ENCODE measurements around the gene ACADS.
A peak's percentile ranks its signal among the peaks of the same experiment; 100 is the strongest.

Gene ACADS

GRCh38 chr12:120761519-120761934 lies 35.9 kb downstream of the ACADS start:
- H3K79me2 ChIP-seq (ENCODE audit: control insufficient read depth, insufficient read depth, low read length, poor library complexity): peaks cover 1% of the 10 kb centered on the region
- no peak overlapping the region for H2BK12ac ChIP-seq (ENCODE audit: low read length)
- no peak overlapping the region for H3K18ac ChIP-seq (ENCODE audit: low read length)
- H3K4me3 ChIP-seq (ENCODE audit: low read depth, low read length): no peak overlapping the region
- no peak overlapping the region for H3K9ac ChIP-seq (ENCODE audit: low read length)
- H3K27ac ChIP-seq (ENCODE audit: low read depth, low read length): peak overlapping the region; percentile 67
- peak overlapping the region; percentile 29 for H2BK5ac ChIP-seq (ENCODE audit: low read depth, low read length, poor library complexity)
- peak overlapping the region; percentile 27 for H2BK120ac ChIP-seq (ENCODE audit: insufficient read depth, low read length, poor library complexity)
- DNase-seq: peak; percentile 47 to 66
- no peaks in the 10 kb centered on the region for H3K27me3 ChIP-seq (ENCODE audit: insufficient read depth, low read length)
- no peaks in the 10 kb centered on the region for H3K9me3 ChIP-seq (ENCODE audit: insufficient read depth, low read depth, low read length)
- no peak overlapping the region for H4K12ac ChIP-seq (ENCODE audit: low read depth, low read length)
- peaks cover 16 to 19% of the 10 kb centered on the region in 2 experiments for H3K36me3 ChIP-seq (ENCODE audit: control insufficient read depth in 1 of 2, insufficient read depth in 2 of 2, low read length in 2 of 2)
- no peak overlapping the region for H4K8ac ChIP-seq (ENCODE audit: low read depth, low read length)
- H2AK5ac ChIP-seq (ENCODE audit: low read length): no peak overlapping the region
- peaks cover 8% of the 10 kb centered on the region for H3K79me1 ChIP-seq (ENCODE audit: low read length)
- H2AFZ ChIP-seq (ENCODE audit: insufficient read depth, low read length, poor library complexity): no peak overlapping the region
- peaks cover 25 to 30% of the 10 kb centered on the region in 2 experiments for H3K4me1 ChIP-seq (ENCODE audit: control insufficient read depth in 1 of 2, insufficient read depth in 2 of 2, low read length in 2 of 2)
- no peak overlapping the region for H3K4ac ChIP-seq (ENCODE audit: low read depth, low read length)
- WGBS (ENCODE audit: extremely low coverage, insufficient coverage, insufficient read length): no CpG with 5 or more reads among the region's 9 CpGs
- no peak overlapping the region for H3K14ac ChIP-seq (ENCODE audit: low read length)
- peak overlapping the region; percentile 54 for H3K4me2 ChIP-seq (ENCODE audit: low read length)
- peak overlapping the region; percentile 16 for H4K91ac ChIP-seq (ENCODE audit: low read depth, low read length)
- H3K23ac ChIP-seq (ENCODE audit: low read length): no peak overlapping the region

- Histone ChIP-seq H3K4me1 (ENCODE audit: control insufficient read depth in 1 of 2, insufficient read depth in 2 of 2, low read length in 2 of 2) (peaks cover 25 to 30% of the 10 kb centered on the region in 2 experiments), H3K79me2 (ENCODE audit: control insufficient read depth, insufficient read depth, low read length, poor library complexity) (peaks cover 1% of the 10 kb centered on the region), H3K27ac (ENCODE audit: low read depth, low read length) (peak overlapping the region; percentile 67), H2BK12ac (ENCODE audit: low read length) (no peak overlapping the region), H3K4me2 (ENCODE audit: low read length) (peak overlapping the region; percentile 37), H4K91ac (ENCODE audit: low read depth, low read length) (no peak overlapping the region), H3K79me1 (ENCODE audit: low read length) (peaks cover 8% of the 10 kb centered on the region), H3K4me3 (ENCODE audit: low read depth, low read length) (no peak overlapping the region), H3K9me3 (ENCODE audit: insufficient read depth, low read depth, low read length) (no peaks in the 10 kb centered on the region), H2BK5ac (ENCODE audit: low read depth, low read length, poor library complexity) (no peak overlapping the region), H3K36me3 (ENCODE audit: control insufficient read depth in 1 of 2, insufficient read depth in 2 of 2, low read length in 2 of 2) (peaks cover 21 to 24% of the 10 kb centered on the region in 2 experiments), H3K18ac (ENCODE audit: low read length) (no peak overlapping the region), H4K8ac (ENCODE audit: low read depth, low read length) (no peak overlapping the region), H2AFZ (ENCODE audit: insufficient read depth, low read length, poor library complexity) (no peak overlapping the region), H3K4ac (ENCODE audit: low read depth, low read length) (no peak overlapping the region), H2BK120ac (ENCODE audit: insufficient read depth, low read length, poor library complexity) (peak overlapping the region; percentile 27), H3K9ac (ENCODE audit: low read length) (no peak overlapping the region), H3K23ac (ENCODE audit: low read length) (no peak overlapping the region), H3K14ac (ENCODE audit: low read length) (no peak overlapping the region), H4K12ac (ENCODE audit: low read depth, low read length) (no peak overlapping the region), H3K27me3 (ENCODE audit: insufficient read depth, low read length) (no peaks in the 10 kb centered on the region), H2AK5ac (ENCODE audit: low read length) (no peak overlapping the region)
- DNase-seq: no peak
- WGBS (ENCODE audit: extremely low coverage, insufficient coverage, insufficient read length): no CpG with 5 or more reads among the region's 6 CpGs
These were observed 36.5 kb downstream of the ACADS start for GRCh38 chr12:120762086-120762485.

- peaks cover 28 to 37% of the 10 kb centered on the region in 2 experiments for H3K4me1 ChIP-seq (ENCODE audit: control insufficient read depth in 1 of 2, insufficient read depth in 2 of 2, low read length in 2 of 2)
- H3K14ac ChIP-seq (ENCODE audit: low read length): no peak overlapping the region
- no peak overlapping the region for H3K27ac ChIP-seq (ENCODE audit: low read depth, low read length)
- no CpG with 5 or more reads among the region's 3 CpGs for WGBS (ENCODE audit: extremely low coverage, insufficient coverage, insufficient read length)
- H3K36me3 ChIP-seq (ENCODE audit: control insufficient read depth in 1 of 2, insufficient read depth in 2 of 2, low read length in 2 of 2): peaks cover 27 to 31% of the 10 kb centered on the region in 2 experiments
- no peak overlapping the region for H3K4me2 ChIP-seq (ENCODE audit: low read length)
- no peak overlapping the region for H3K9ac ChIP-seq (ENCODE audit: low read length)
- no peak overlapping the region for H2AFZ ChIP-seq (ENCODE audit: insufficient read depth, low read length, poor library complexity)
- H2BK120ac ChIP-seq (ENCODE audit: insufficient read depth, low read length, poor library complexity): no peak overlapping the region
- no peak overlapping the region for H4K12ac ChIP-seq (ENCODE audit: low read depth, low read length)
- H3K79me1 ChIP-seq (ENCODE audit: low read length): peaks cover 8% of the 10 kb centered on the region
- H2BK5ac ChIP-seq (ENCODE audit: low read depth, low read length, poor library complexity): no peak overlapping the region
- H2BK12ac ChIP-seq (ENCODE audit: low read length): peak overlapping the region; percentile 11
- H3K18ac ChIP-seq (ENCODE audit: low read length): no peak overlapping the region
- H4K8ac ChIP-seq (ENCODE audit: low read depth, low read length): no peak overlapping the region
- H3K9me3 ChIP-seq (ENCODE audit: insufficient read depth, low read depth, low read length): peaks cover 2% of the 10 kb centered on the region
- no peaks in the 10 kb centered on the region for H3K27me3 ChIP-seq (ENCODE audit: insufficient read depth, low read length)
- peaks cover 1% of the 10 kb centered on the region for H3K79me2 ChIP-seq (ENCODE audit: control insufficient read depth, insufficient read depth, low read length, poor library complexity)
- H3K23ac ChIP-seq (ENCODE audit: low read length): no peak overlapping the region
- H3K4ac ChIP-seq (ENCODE audit: low read depth, low read length): no peak overlapping the region
- H2AK5ac ChIP-seq (ENCODE audit: low read length): no peak overlapping the region
- H4K91ac ChIP-seq (ENCODE audit: low read depth, low read length): no peak overlapping the region
- no peak for DNase-seq
- no peak overlapping the region for H3K4me3 ChIP-seq (ENCODE audit: low read depth, low read length)
These were observed 37.6 kb downstream of the ACADS start for GRCh38 chr12:120763250-120763649.

- peaks cover 24 to 32% of the 10 kb centered on the region in 2 experiments for H3K4me1 ChIP-seq (ENCODE audit: control insufficient read depth in 1 of 2, insufficient read depth in 2 of 2, low read length in 2 of 2)
- no peak overlapping the region for H3K14ac ChIP-seq (ENCODE audit: low read length)
- no peak overlapping the region for H3K4ac ChIP-seq (ENCODE audit: low read depth, low read length)
- no peak overlapping the region for H3K23ac ChIP-seq (ENCODE audit: low read length)
- no peak overlapping the region for H4K91ac ChIP-seq (ENCODE audit: low read depth, low read length)
- no peak overlapping the region for H3K27ac ChIP-seq (ENCODE audit: low read depth, low read length)
- H3K79me2 ChIP-seq (ENCODE audit: control insufficient read depth, insufficient read depth, low read length, poor library complexity): peaks cover 1% of the 10 kb centered on the region
- H3K18ac ChIP-seq (ENCODE audit: low read length): no peak overlapping the region
- no peak overlapping the region for H2BK120ac ChIP-seq (ENCODE audit: insufficient read depth, low read length, poor library complexity)
- H3K36me3 ChIP-seq (ENCODE audit: control insufficient read depth in 1 of 2, insufficient read depth in 2 of 2, low read length in 2 of 2): peaks cover 35 to 40% of the 10 kb centered on the region in 2 experiments
- H2BK12ac ChIP-seq (ENCODE audit: low read length): no peak overlapping the region
- no peak overlapping the region for H2AK5ac ChIP-seq (ENCODE audit: low read length)
- H2BK5ac ChIP-seq (ENCODE audit: low read depth, low read length, poor library complexity): no peak overlapping the region
- H3K79me1 ChIP-seq (ENCODE audit: low read length): peaks cover 4% of the 10 kb centered on the region
- no peak overlapping the region for H3K4me3 ChIP-seq (ENCODE audit: low read depth, low read length)
- H2AFZ ChIP-seq (ENCODE audit: insufficient read depth, low read length, poor library complexity): no peak overlapping the region
- no peak overlapping the region for H3K4me2 ChIP-seq (ENCODE audit: low read length)
- no CpG with 5 or more reads among the region's 9 CpGs for WGBS (ENCODE audit: extremely low coverage, insufficient coverage, insufficient read length)
- no peak for DNase-seq
- H4K8ac ChIP-seq (ENCODE audit: low read depth, low read length): no peak overlapping the region
- H4K12ac ChIP-seq (ENCODE audit: low read depth, low read length): no peak overlapping the region
- H3K27me3 ChIP-seq (ENCODE audit: insufficient read depth, low read length): no peaks in the 10 kb centered on the region
- H3K9me3 ChIP-seq (ENCODE audit: insufficient read depth, low read depth, low read length): peaks cover 4% of the 10 kb centered on the region
- H3K9ac ChIP-seq (ENCODE audit: low read length): no peak overlapping the region
These were observed 39.2 kb downstream of the ACADS start for GRCh38 chr12:120764816-120765215.

Measured in trophoblast cell (in vitro differentiated cells and primary cell).